ENCODE data around the gene ENOX1. TPM values are rescaled to one million over a fixed set of nuclear protein-coding genes. Genes with fewer than 3 reads are reported as not detected.
A peak's percentile ranks its signal among the peaks of the same experiment; 100 is the strongest.

ENOX1 gene
- total RNA-seq, 1 experiment from 2014 or later, result 0.95 TPM

GRCh38 chr13:43794416-43794815 is 7.6 kb upstream of the ENOX1 start:
- Histone ChIP-seq H3K4me3 (ENCODE audit: low read length) (no peak overlapping the region), H2AFZ (ENCODE audit: low read length) (no peak overlapping the region), H3K4me2 (ENCODE audit: low read length) (no peak overlapping the region), H3K27ac (ENCODE audit: low read length) (no peak overlapping the region), H3K27me3 (ENCODE audit: low read length) (no peaks in the 10 kb centered on the region), H3F3A (ENCODE audit: low read length, unreplicated experiment) (no peaks in the 10 kb centered on the region), H3K79me2 (ENCODE audit: low read length) (no peaks in the 10 kb centered on the region), H3K36me3 (ENCODE audit: low read depth, low read length) (no peaks in the 10 kb centered on the region), H3K9me3 (ENCODE audit: low read length) (no peaks in the 10 kb centered on the region), H3K9me2 (replicated peaks; ENCODE audit: low read length) (no peaks in the 10 kb centered on the region), H3K9ac (ENCODE audit: low read length) (no peak overlapping the region), H4K20me1 (ENCODE audit: low read length) (no peaks in the 10 kb centered on the region), H3K4me1 (ENCODE audit: insufficient read depth, low read length) (peaks cover 7% of the 10 kb centered on the region; the same call in 1 of the 2 replicates)
- DNase-seq (no peak), ATAC-seq (no peak)
- BruUV-seq (replicated peaks), result no TSS peak
- ChIA-PET POLR2A (ENCODE audit: unreplicated experiment) (no interaction called here), CTCF (no interaction called here)
- TF ChIP-seq EZH2 (IDR thresholded peaks at IDR 0.05; ENCODE audit: low read length, unreplicated experiment), result no peak
- TF ChIP-seq EZH2phosphoT487 (IDR thresholded peaks at IDR 0.05; ENCODE audit: borderline replicate concordance, low read length), result no peak
- TF ChIP-seq CTCF (conservative IDR thresholded peaks at IDR 0.05; ENCODE audit: low read depth, low read length), result no peak
- intact Hi-C loops (cut with micrococcal nuclease), result no loop called here

GRCh38 chr13:43792076-43792881 is 5.5 kb upstream of the ENOX1 start:
- peak; percentile 10 for DNase-seq
- no peaks in the 10 kb centered on the region for H3K9me3 ChIP-seq (ENCODE audit: low read length)
- H3F3A ChIP-seq (ENCODE audit: low read length, unreplicated experiment), result no peaks in the 10 kb centered on the region
- no peak overlapping the region for H3K4me3 ChIP-seq (ENCODE audit: low read length)
- no peaks in the 10 kb centered on the region for H4K20me1 ChIP-seq (ENCODE audit: low read length)
- no peak overlapping the region for H2AFZ ChIP-seq (ENCODE audit: low read length)
- BruUV-seq (replicated peaks), result no TSS peak
- no peaks in the 10 kb centered on the region for H3K79me2 ChIP-seq (ENCODE audit: low read length)
- peaks cover 7% of the 10 kb centered on the region; the same call in 1 of the 2 replicates for H3K4me1 ChIP-seq (ENCODE audit: insufficient read depth, low read length)
- H3K27me3 ChIP-seq (ENCODE audit: low read length), result no peaks in the 10 kb centered on the region
- no peak overlapping the region for H3K4me2 ChIP-seq (ENCODE audit: low read length)
- H3K27ac ChIP-seq (ENCODE audit: low read length), result no peak overlapping the region
- ChIA-PET POLR2A (ENCODE audit: unreplicated experiment) (no interaction called here), CTCF (interaction anchor here (0.6 kb wide), 1 partner anchor 1497 kb away, joined by 3 read pairs; no protein-coding TSS in a partner anchor)
- no peak for TF ChIP-seq EZH2phosphoT487 (IDR thresholded peaks at IDR 0.05; ENCODE audit: borderline replicate concordance, low read length)
- no peak for TF ChIP-seq CTCF (conservative IDR thresholded peaks at IDR 0.05; ENCODE audit: low read depth, low read length)
- no peak for TF ChIP-seq EZH2 (IDR thresholded peaks at IDR 0.05; ENCODE audit: low read length, unreplicated experiment)
- no peaks in the 10 kb centered on the region for H3K36me3 ChIP-seq (ENCODE audit: low read depth, low read length)
- peak; percentile 59 for ATAC-seq
- no peak overlapping the region for H3K9ac ChIP-seq (ENCODE audit: low read length)
- no peaks in the 10 kb centered on the region for H3K9me2 ChIP-seq (replicated peaks; ENCODE audit: low read length)
- intact Hi-C loops (cut with micrococcal nuclease), result loop anchor here (2.0 kb wide), 1 partner anchor 707 kb away; no protein-coding TSS in a partner anchor

- no TSS peak for BruUV-seq (replicated peaks)
- Histone ChIP-seq H4K20me1 (ENCODE audit: low read length) (no peaks in the 10 kb centered on the region), H3K4me3 (ENCODE audit: low read length) (peak overlapping the region; percentile 79), H3K79me2 (ENCODE audit: low read length) (no peaks in the 10 kb centered on the region), H3K4me2 (ENCODE audit: low read length) (peak overlapping the region; percentile 95), H3K36me3 (ENCODE audit: low read depth, low read length) (no peaks in the 10 kb centered on the region), H3K27ac (ENCODE audit: low read length) (no peak overlapping the region), H2AFZ (ENCODE audit: low read length) (peak overlapping the region; percentile 92; the same call in 1 of the 2 replicates), H3K9me2 (replicated peaks; ENCODE audit: low read length) (no peaks in the 10 kb centered on the region), H3K4me1 (ENCODE audit: insufficient read depth, low read length) (peaks cover 7% of the 10 kb centered on the region; the same call in 1 of the 2 replicates), H3K9ac (ENCODE audit: low read length) (peak overlapping the region; percentile 76; the same call in 1 of the 2 replicates), H3F3A (ENCODE audit: low read length, unreplicated experiment) (no peaks in the 10 kb centered on the region), H3K9me3 (ENCODE audit: low read length) (no peaks in the 10 kb centered on the region), H3K27me3 (ENCODE audit: low read length) (no peaks in the 10 kb centered on the region)
- ChIA-PET POLR2A (ENCODE audit: unreplicated experiment) (interaction anchor here (0.6 kb wide), 1 partner anchor 504 kb away, joined by 4 read pairs; no protein-coding TSS in a partner anchor), CTCF (interaction anchor here (0.5 to 0.7 kb wide), 3 partner anchors 9 to 1024 kb away, joined by 5 to 7 read pairs (median 6); no protein-coding TSS in a partner anchor)
- TF ChIP-seq EZH2phosphoT487 (IDR thresholded peaks at IDR 0.05; ENCODE audit: borderline replicate concordance, low read length) (no peak), CTCF (conservative IDR thresholded peaks at IDR 0.05; ENCODE audit: low read depth, low read length) (peak; percentile 67)
- DNase-seq, result peak; percentile 63
- intact Hi-C loops (cut with micrococcal nuclease), result loop anchor here (5.0 to 10.0 kb wide), 3 partner anchors 103 to 486 kb away; no protein-coding TSS in a partner anchor
- peak; percentile 14 for ATAC-seq
These were observed 1.2 kb upstream of the ENOX1 start for GRCh38 chr13:43787997-43788396.
